ENCODE results near the gene RHBG.

DNA sequence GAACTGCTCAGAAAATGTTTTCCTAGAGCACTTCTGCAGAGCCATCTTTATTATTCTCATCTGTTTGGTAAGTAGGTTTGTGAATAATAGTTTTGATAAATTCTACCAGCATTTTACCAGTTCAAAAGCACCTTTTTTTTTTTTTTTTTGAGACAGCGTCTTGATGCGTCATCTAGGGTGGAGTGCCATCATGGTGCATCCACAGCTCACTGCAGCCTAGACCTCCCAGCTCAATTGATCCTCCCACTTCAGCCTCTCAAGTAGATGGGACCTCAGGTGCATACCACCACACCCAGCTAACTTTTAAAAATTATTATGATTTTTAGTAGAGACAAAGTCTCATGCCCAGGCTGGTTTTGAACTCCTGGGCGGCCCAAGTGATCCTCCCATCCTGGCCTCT is 9.8 kb upstream of the RHBG start:
- TF ChIP-seq TAF1 (IDR thresholded peaks at IDR 0.05; ENCODE audit: low read depth) (no peak), MXI1 (conservative IDR thresholded peaks at IDR 0.05; ENCODE audit: poor library complexity, severe bottlenecking) (no peak), EZH2 (IDR thresholded peaks at IDR 0.05; ENCODE audit: borderline replicate concordance, insufficient read depth, low read length, poor library complexity, severe bottlenecking) (no peak), RAD21 (conservative IDR thresholded peaks at IDR 0.05) (no peak), SMC3 (conservative IDR thresholded peaks at IDR 0.05; ENCODE audit: poor library complexity) (no peak), POLR2AphosphoS5 (IDR thresholded peaks at IDR 0.05) (no peak)
- TF ChIP-seq, protein P1, sequence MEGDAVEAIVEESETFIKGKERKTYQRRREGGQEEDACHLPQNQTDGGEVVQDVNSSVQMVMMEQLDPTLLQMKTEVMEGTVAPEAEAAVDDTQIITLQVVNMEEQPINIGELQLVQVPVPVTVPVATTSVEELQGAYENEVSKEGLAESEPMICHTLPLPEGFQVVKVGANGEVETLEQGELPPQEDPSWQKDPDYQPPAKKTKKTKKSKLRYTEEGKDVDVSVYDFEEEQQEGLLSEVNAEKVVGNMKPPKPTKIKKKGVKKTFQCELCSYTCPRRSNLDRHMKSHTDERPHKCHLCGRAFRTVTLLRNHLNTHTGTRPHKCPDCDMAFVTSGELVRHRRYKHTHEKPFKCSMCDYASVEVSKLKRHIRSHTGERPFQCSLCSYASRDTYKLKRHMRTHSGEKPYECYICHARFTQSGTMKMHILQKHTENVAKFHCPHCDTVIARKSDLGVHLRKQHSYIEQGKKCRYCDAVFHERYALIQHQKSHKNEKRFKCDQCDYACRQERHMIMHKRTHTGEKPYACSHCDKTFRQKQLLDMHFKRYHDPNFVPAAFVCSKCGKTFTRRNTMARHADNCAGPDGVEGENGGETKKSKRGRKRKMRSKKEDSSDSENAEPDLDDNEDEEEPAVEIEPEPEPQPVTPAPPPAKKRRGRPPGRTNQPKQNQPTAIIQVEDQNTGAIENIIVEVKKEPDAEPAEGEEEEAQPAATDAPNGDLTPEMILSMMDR (IDR thresholded peaks at IDR 0.05; ENCODE audit: poor library complexity, severe bottlenecking) = no peak

All from neural cell (in vitro differentiated cells).